Rectal smooth muscle tissue (tissue), 1 donor: Measurements from ENCODE around the gene FOXO4.
A peak's percentile ranks its signal among the peaks of the same experiment; 100 is the strongest.

Experiments used
- H3K27ac ChIP-seq: one replicate; pipeline ENCODE4 v1.7.0; 2013; ENCODE audit warnings: low read depth, low read length, inconsistent platforms
- H3K27me3 ChIP-seq: one replicate; pipeline ENCODE4 v1.7.0; 2013; ENCODE audit warnings: low read length; ENCODE audit not compliant: control insufficient read depth, insufficient read depth
- H3K36me3 ChIP-seq: one replicate; pipeline ENCODE4 v1.7.0; 2013; ENCODE audit warnings: low read length; ENCODE audit not compliant: control insufficient read depth, insufficient read depth
- H3K4me1 ChIP-seq: one replicate; pipeline ENCODE4 v1.7.0; 2013; ENCODE audit warnings: low read length; ENCODE audit not compliant: control insufficient read depth, insufficient read depth
- H3K4me3 ChIP-seq: one replicate; pipeline ENCODE4 v1.7.0; 2013; ENCODE audit warnings: low read length
- H3K9ac ChIP-seq: one replicate; pipeline ENCODE4 v1.7.0; 2013; ENCODE audit warnings: low read length

Gene FOXO4

GRCh38 chrX:71128166-71128833 lies 32.6 kb downstream of the FOXO4 start:
- no peaks in the 10 kb centered on the region for H3K4me1 ChIP-seq
- H3K4me3 ChIP-seq: no peak overlapping the region
- no peak overlapping the region for H3K27ac ChIP-seq
- H3K36me3 ChIP-seq: peaks cover 26% of the 10 kb centered on the region
- H3K9ac ChIP-seq: no peak overlapping the region
- peaks cover 3% of the 10 kb centered on the region for H3K27me3 ChIP-seq

- Histone ChIP-seq H3K27ac (no peak overlapping the region), H3K4me1 (no peaks in the 10 kb centered on the region), H3K36me3 (peaks cover 23% of the 10 kb centered on the region), H3K4me3 (no peak overlapping the region), H3K9ac (no peak overlapping the region), H3K27me3 (peaks cover 3% of the 10 kb centered on the region)
These were observed 33.5 kb downstream of the FOXO4 start for GRCh38 chrX:71128915-71129765.

- H3K36me3 ChIP-seq: peaks cover 17% of the 10 kb centered on the region
These were observed 35.9 kb downstream of the FOXO4 start for GRCh38 chrX:71131510-71131909.

GRCh38 chrX:71140440-71140839 lies 44.8 kb downstream of the FOXO4 start:
- Histone ChIP-seq H3K4me1 (peaks cover 3% of the 10 kb centered on the region), H3K27ac (no peak overlapping the region), H3K4me3 (no peak overlapping the region), H3K9ac (no peak overlapping the region), H3K36me3 (peaks cover 18% of the 10 kb centered on the region), H3K27me3 (peaks cover 3% of the 10 kb centered on the region)

More at GRCh38 chrX:71131510-71131909, 35.9 kb downstream of the FOXO4 start:
- H3K4me3 ChIP-seq: no peak overlapping the region
- H3K27ac ChIP-seq: no peak overlapping the region
- H3K27me3 ChIP-seq: peaks cover 5% of the 10 kb centered on the region
- H3K4me1 ChIP-seq: no peaks in the 10 kb centered on the region
- H3K9ac ChIP-seq: no peak overlapping the region

- Histone ChIP-seq H3K4me3 (no peak overlapping the region), H3K9ac (no peak overlapping the region), H3K4me1 (peaks cover 3% of the 10 kb centered on the region), H3K27ac (no peak overlapping the region), H3K27me3 (no peaks in the 10 kb centered on the region), H3K36me3 (peaks cover 4% of the 10 kb centered on the region)
These were observed 47.9 kb downstream of the FOXO4 start for GRCh38 chrX:71143508-71143907.

- Histone ChIP-seq H3K4me3 (peak within 1 kb of the TSS; percentile 29), H3K27ac (no peak within 1 kb of the TSS), H3K27me3 (no peaks in the 10 kb centered on the region), H3K36me3 (peaks cover 4% of the 10 kb centered on the region), H3K4me1 (peaks cover 3% of the 10 kb centered on the region), H3K9ac (no peak within 1 kb of the TSS)
These were observed 49.0 kb downstream of the FOXO4 start, which contains the start of gene NLGN3 for GRCh38 chrX:71144651-71145050. Gene NLGN3 (plus strand): TSS chrX:71144841. CDS start chrX:71147750, 2,909 bp downstream.

- H3K4me1 ChIP-seq: peaks cover 3% of the 10 kb centered on the region
- no peaks in the 10 kb centered on the region for H3K27me3 ChIP-seq
- H3K4me3 ChIP-seq: no peak overlapping the region
- H3K9ac ChIP-seq: no peak overlapping the region
- no peak overlapping the region for H3K27ac ChIP-seq
- no peaks in the 10 kb centered on the region for H3K36me3 ChIP-seq
These were observed 52.0 kb downstream of the FOXO4 start for GRCh38 chrX:71147496-71148277.

GRCh38 chrX:71148278-71148663 lies 52.6 kb downstream of the FOXO4 start:
- Histone ChIP-seq H3K4me1 (peaks cover 2% of the 10 kb centered on the region), H3K4me3 (no peak overlapping the region), H3K36me3 (no peaks in the 10 kb centered on the region), H3K9ac (no peak overlapping the region), H3K27me3 (no peaks in the 10 kb centered on the region), H3K27ac (no peak overlapping the region)

- no peak overlapping the region for H3K27ac ChIP-seq
- H3K9ac ChIP-seq: no peak overlapping the region
- peaks cover 3% of the 10 kb centered on the region for H3K27me3 ChIP-seq
- H3K36me3 ChIP-seq: no peaks in the 10 kb centered on the region
- no peak overlapping the region for H3K4me3 ChIP-seq
- H3K4me1 ChIP-seq: no peaks in the 10 kb centered on the region
These were observed 55.7 kb downstream of the FOXO4 start for GRCh38 chrX:71151366-71151765.
